NCI-H446 (cell line): Measurements from ENCODE around the gene TAGAP.
A peak's percentile ranks its signal among the peaks of the same experiment; 100 is the strongest.
"Not testable (repeated sequence)": the region's sequence is repeated elsewhere in the genome, so short reads cannot be mapped to it uniquely, and the experiment has no call there.

Experiments used
- DNase-seq, 2 experiments: peaks; one replicate each; lab custom pipeline; 2025; lab: John Stamatoyannopoulos, UW

The TAGAP gene

DNA sequence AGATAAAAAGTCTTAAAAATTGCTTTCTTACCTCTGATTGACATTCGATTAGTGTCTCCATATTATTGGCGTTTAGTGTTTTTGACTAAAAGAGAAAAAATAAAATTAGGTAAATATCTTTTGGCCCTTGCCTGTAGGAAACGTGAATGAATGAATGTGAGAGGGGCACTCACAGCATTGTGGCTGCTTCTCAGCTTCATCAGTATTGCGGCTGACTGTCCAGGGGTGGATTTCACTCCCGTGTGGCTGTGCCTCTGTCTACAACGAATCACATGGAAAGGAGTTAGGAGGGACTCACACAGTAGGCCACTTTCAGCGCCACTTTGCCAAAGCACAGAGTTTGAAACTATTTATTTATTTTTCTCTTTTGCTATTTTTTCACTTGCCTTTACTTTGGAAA lies 844 bp downstream of the TAGAP start:
- no peak for DNase-seq

DNA sequence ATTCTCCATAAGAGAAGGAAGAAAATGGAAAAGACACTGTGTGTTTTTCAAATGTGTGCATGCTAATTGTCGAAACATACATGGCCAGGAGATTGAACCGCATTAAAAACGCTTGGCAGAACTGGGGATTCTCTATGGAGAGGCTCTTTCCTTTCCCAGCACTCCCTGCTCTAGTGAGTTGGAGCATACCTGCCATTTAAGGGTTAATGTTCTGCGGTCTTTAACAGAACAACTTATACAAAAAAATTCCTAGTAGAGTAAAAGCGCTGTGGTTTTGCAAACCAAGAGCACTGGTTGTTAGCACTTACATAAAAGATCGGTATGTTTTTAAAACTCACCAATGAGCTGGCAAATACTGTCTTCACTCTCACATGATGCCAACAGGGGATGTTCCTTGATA lies 1.5 kb downstream of the TAGAP start:
- no peak for DNase-seq

DNA sequence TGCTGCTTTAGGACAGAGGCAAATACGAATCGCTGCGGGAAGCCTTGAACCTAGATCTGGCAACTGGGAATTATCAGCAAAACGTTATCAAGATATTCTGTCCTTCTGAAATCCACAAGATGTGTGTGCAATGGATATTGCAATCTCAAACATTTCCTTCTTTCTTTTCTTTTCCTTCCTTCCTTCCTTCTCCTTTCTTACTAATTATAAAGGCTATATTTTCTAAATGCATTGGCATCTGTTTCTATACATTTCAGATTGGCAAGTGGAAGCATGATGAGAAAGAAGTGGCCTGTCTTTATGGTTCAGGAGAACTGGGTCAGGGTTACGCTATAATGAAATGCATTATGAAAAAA lies 2.0 kb downstream of the TAGAP start:
- no peak for DNase-seq

DNA sequence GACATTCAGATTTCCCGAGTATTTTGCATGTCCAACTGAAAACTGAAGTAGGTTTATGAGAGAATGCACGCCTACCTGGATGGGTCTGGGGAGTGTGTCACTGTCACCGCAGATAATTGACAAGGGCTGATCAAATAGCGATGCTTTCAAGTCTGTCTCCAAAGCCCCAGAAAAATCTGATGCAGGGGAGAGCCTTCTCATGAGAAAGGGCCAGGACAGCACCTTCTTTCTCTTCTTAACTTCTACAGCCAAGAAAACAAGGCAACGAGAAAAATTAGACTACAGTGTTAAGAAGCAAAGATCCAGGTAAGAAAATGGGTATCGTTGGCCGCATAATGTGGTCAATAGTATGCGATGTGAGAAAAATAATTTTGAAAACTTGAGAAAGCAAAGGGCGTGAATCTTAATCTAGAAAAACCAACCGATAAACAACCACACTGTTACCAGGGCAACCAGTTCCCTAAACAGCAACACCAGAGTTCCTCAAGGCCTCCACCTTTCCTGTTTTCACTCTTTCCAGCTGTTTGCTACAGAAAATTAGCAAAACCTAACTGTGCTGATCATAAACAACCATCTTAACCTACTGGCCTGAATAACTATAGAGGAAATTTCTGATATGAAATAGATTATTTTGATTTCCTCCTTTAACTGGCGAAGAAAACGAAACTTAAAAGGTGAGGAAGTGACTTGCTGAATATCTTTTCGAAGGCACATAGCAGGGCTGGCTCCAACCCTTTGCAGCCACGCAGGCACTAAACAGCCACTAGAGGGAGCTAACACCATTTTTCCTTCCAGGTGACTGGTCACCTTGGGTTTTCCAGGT lies 2.6 kb downstream of the TAGAP start:
- peak in 1 of 2 experiments; percentile 65 for DNase-seq

DNA sequence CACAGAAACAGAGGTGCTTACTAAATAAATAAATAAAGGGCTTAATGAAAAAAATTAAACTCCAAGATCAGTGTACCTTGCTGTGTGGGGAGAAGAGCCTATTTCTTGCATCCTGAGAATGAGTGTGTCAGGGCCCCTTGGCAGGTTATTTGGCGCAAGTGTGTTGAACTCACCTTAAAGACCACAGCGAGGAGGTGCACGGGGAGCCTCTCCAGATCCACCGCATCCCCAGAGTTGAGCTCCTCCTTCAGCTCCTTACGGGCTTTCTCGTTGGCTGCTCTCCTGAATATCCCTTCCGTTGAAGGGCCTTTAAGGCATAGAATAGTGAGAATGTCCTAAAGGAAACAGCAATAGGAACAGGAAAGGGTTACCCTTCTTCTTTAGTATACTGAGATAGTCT lies 3.6 kb downstream of the TAGAP start:
- DNase-seq: no peak

DNA sequence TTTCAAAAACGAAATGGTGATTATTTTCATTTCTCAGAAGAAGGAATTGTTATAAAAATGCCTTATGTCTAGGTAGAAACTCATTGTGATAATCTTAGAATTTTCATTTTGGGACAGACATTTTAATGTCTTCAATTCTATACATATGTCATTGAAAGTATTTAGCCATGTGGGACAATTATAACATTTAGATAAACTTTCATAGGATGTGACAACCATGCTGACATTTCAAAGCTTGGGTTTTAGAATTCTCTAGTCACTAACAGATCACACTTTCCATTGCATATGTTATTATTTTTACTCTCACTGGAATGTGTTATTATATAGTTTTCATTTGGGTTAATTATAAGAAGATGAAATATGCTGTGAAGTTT lies 4.9 kb downstream of the TAGAP start:
- no peak for DNase-seq

DNA sequence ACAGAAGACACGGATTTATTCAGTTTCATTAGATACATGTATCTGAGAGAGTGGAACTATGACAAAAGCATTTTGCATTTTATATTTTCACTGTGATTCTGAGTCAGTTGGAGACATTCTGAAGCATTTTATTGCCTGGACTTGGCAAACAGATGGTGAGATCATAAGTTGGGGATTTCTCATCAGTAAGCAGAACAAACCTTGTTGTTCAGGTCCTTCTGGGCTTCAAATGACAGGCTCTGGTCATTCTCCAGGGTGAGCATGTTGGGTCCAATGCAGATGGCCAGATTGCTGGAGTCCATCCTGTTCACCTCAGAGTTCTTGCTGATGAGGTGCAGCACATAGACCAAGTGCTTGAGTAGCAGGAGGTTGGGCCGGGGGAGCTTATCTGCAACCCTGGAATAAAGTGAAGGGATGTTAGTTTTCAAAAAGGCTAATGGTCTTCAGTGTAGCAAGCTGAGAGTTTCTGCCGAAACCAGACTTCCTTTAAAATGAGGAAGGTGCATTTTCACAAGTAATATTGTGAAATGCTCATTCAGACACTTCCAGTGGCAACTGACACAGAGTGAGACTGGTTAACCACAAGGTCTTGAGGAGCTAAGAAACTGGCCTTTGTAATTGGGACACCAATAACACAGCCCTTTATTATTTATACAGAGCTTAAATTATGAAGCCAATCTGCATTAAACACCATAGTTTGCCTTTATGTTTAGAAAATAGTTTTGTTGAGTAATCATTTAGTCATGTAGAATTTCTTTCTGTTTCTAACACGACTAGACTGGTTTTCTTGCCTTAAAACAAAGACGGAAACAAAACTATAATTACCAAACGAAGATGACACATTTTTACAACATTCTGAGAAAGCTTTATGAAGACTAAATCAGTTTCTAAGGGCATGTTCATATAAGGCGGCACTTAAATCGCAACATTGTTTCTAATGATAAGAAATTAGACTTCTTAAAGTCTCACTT lies 5.6 kb downstream of the TAGAP start:
- DNase-seq: no peak

DNA sequence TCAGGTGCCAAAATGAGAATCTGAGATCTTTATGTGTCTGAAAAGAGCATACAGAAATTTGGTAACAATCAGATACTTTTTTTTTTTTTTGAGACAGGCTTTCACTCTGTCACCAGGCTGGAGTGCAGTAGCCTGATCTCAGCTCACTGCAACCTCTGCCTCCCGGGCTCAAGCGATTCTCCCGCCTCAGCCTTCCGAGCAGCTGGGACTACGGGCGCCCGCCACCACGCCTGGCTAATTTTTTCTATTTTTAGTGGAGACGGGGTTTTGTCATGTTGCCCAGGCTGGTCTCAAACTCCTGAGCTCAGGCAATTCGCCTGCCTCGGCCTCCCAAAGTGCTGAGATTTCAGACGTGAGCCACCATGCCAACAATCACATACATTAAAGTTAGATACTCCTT lies 6.5 kb downstream of the TAGAP start:
- peak in 1 of 2 experiments; percentile 9 for DNase-seq

DNA sequence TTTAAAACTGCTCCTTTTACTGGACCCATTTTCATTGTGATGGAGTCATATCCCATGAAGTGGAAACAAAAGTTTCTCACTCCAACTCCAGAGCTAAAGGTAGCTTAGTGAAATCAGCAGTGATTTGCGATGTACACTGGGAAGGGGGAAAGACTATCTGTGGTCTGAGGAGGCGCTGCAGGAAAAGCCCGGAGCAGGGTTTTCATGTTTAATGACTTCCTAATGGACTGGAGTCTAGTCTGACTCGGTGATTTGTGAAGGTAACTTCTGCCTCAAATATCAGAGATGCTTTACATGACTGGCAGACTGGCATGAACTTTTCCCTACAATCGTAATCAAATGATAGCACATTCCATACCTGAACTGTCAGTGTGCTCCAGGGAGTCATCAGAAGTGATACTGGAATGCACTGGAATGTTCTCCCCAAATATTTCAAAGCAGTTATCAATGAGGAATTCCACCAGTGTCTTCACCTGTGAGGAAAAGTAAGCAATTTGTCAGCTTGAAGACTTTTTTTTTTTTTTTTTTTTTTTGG lies 7.0 kb downstream of the TAGAP start:
- DNase-seq: no peak

DNA sequence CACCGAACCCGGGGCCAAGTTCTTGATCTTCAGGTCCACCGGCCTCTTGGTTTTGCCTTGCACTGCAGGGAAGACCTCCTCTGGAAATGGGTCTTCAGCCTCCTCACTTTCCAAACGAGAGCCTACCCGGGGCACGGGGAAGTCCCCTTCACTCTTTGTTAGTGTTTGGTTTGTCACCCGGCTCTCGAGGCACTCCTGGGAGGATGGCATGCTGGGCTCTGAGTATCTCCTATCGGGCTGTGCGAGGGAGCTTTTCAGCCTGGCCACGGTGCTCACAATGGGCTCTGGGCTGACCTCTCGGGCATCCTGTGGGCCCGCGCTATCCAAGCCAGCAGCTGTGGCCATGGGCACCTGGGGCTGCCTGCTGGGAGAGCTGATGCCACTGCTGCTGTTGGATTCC lies 8.1 kb downstream of the TAGAP start:
- DNase-seq: no peak

DNA sequence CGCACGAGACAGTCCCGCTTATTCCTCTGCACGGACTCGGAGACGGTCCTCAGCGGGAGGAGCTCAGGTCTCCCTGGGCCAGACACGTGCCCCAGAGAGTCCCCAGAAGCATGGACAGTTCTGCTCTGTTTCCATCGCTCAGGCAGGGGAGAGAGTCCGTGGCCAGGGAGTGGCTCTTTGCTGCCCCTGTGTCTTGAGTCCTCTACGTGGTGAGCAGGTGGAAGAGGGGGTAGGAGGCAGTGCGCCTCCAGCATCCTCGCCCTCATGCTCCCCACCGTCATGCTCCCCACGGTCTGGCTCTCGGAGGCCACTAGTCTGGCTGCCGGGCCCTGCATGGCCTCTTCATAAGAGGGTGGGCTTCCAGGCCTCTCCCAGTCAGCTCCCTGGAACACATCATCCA lies 8.9 kb downstream of the TAGAP start:
- no peak for DNase-seq

DNA sequence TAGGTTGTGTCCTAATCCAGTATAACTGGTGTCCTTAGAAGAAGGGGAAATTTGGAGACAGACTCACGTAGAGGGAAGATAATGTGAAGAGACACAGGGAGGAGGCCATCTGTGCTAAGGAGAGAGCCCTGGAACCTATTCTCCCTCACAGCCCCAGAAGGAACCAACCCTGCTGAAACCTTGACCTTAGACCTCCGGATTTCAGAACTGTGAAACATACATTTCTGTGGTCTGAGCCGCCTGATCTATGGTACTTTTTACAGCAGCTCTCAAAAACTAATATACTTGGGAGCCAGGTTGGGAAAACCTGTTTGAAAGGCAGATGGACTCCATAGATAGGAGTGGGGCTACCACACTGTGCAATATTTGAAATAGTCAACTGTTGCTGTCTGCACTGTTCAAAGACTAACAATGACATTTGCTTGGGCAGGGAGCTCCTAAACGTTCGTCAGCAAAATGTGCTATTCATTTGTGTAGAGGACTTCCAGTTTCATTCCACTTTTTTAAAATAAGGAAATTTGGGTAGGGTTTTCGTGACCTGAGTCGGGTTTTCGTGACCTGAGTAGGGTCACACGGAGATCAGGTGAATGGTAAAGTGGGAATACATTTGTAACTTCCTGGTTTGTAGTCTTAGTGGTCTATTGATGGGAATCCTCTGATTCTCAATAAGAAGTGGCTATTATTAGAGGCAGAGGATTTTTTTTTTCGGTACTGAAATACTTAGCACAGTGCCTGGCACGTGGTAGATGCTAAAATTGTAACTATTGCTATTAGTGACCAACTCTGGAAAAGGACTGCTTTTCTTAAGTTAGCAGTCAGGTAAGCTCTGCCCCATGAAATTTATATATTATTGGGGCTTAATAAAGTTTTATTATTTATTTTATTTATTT lies 11.4 kb downstream of the TAGAP start:
- no peak for DNase-seq

DNA sequence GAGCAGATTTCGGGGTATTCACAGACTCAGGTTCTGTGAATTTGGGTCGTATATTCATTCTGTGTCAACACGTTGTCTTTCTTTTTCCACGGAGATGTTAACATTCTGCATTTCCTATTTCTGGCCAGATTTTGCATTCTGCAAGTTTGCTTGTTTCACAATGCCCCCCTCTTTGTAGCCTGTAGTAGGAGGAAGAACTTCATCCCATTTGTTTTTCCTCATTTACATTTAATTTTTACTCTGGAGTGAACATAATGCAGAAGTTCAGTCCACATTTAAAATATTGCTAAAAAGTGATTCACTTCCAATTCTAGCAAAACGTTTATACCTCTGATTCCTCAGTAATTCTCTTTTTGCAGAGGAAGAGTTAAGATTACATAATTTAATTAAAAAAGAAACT lies 12.9 kb downstream of the TAGAP start:
- DNase-seq: no peak

DNA sequence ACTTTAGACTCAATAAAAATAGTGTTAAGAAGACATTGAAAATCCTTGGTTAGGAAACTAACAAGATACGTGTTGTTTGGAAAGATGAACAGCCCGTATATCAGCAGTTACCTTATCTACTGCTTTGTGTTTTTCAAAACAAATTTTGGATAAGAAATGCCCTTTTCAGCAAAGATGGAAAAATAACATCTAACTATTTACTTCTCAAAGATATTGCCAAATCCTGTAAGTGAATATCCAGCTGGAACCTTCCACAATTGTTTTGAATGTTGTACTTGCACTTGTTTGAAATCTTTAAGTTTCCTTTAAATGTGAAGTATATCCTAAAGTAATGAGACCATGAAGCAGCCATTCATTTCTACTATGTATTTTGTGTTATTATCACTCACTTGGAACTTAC lies 14.6 kb downstream of the TAGAP start:
- no peak for DNase-seq

DNA sequence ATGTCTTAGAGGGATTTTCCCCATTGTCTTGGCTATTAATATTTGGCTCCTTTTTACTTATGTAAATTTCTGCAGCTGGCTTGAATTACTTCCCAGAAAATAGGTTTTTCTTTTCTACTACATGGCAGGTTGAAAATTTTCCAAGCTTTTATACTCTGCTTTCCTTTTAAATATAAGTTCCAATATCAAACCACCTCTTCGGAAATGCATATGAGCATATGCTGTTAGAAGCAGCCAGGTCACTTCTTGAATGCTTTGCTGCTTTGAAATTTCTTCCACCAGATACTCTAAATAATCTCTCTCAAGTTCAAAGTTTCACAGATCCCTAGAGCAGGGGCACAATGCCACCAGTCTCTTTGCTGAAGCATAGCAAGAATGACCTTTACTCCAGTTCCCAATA lies 19.6 kb downstream of the TAGAP start:
- DNase-seq: not testable (repeated sequence)

DNA sequence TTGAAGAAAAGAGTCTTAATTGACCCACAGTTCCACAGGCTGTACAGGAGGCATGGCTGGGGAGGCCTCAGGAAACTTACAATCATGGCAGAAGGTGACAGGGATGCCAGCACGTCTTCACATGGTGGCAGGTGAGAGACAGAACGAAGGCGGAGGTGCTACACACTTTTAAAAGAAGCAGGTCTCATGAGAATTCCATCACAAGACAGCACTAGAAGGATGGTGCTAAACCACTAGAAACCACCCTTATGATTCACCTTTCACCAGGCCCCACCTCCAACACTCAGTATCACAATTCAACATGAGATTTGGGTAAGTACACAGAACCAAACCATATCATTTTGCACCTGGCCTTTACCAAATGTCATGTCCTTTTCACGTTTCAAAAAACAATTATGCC lies 20.9 kb downstream of the TAGAP start:
- DNase-seq: no peak

DNA sequence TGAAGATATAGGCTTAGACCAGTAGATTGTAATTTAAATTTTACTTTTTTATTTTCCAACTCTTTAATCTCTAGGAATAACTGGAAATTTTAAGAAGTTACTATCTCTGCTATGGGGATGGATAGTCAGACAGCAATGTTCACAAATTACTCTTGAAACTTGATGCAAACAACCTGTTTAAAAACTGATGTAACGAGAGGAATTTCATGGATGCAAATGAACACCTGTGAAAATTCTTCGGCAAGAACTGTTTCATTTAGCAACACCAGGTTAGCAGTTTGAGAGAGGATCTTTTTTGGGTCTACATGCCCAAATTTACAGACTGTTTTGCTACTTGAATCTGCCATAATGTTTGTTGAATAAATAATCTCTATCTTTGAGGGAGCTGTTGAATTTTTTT lies 24.8 kb downstream of the TAGAP start:
- no peak for DNase-seq

DNA sequence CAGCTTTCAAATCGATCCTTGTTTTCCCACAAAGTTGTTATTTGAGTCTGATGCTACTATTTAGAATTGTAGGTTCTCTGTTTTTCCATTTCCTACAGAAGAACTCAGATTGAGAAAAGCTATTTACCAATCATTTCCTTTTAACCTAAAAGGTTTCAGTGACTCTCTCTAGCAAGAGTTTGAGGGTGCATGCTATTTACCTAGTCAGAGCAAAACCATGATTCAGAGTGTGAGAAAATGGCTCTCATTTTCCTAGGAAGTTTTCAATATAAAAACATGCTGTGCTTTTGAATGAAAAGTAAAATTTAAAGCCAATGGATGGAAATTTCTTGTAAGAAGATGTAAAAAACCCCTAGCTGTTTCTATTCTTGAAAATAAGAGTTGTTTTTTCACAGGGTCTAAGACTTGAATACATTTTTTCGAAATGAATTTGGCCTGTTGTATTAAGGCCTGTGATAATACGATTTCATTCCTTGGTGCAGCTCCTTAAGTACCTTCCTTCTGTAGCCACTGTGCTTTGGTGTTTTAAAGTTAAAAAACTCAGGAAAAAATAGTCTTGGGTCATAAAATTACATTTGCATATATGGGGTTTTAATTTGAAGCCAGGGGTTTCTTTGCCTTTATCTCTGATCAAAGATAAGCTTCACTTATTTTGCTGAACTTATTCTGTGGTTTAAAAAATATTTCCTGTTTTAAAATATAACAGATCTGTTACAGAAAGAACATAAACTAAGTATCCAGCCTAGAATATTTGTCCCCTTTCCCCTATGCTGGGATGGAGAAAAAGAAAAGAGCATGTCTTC lies 26.8 kb downstream of the TAGAP start:
- no peak for DNase-seq

DNA sequence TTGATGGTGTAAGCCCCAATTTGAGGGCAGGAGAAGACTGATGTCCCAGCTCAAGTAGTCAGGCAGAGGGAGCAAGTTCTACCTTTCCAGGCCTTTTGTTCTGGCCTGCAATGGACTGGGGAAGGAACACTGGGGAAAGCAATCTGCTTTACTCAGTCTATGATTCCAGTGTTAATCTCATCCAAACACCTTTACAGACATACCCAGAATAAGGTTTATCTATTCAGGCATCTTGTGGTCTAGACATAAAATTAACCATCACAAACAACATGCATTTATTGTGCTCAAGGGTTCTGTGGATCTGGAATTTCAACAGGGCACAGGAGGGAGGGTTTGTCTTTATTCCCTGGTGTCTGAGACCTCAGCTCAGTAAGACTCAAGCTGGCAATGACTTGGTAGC lies 30.4 kb downstream of the TAGAP start:
- no peak for DNase-seq

DNA sequence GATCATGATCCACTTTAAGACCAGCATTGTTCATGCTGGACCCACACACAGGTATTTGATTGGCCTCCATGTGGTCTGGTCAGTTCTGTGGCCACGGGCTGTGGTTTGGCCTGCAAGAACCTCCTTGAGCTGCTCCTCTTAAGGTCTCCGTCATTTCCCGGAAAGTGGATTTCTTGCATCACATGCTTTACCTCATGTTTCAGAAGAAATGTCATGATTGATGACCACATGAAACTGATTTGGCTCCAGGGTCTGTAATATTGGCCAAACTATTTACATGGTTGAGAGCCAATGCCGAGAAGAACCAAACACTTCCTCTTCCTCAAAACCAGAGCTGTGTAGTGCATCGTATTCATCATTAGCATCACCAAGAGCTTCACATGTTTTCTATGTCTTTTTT lies 31.6 kb downstream of the TAGAP start:
- DNase-seq: no peak

DNA sequence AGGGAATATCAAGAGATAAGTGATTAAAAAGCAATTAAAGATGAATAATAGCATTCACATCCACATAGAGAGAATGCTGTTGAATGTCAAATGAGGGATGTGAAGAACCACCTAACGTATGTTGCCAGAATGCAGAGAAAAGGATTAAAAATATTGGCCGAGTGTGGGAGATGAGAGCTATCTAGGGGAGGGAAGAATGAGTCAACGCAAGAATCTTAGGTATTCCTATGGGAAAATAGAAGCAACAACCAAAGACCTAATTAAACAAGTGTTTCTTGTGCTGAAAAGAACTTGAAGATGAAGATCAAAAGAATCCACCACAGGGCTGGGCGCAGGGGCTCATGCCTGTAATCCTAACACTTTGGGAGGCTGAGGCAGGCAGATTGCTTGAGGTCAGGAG lies 32.6 kb downstream of the TAGAP start:
- DNase-seq: no peak
